Measurements from ENCODE around the gene JMJD8.

The JMJD8 gene

DNA sequence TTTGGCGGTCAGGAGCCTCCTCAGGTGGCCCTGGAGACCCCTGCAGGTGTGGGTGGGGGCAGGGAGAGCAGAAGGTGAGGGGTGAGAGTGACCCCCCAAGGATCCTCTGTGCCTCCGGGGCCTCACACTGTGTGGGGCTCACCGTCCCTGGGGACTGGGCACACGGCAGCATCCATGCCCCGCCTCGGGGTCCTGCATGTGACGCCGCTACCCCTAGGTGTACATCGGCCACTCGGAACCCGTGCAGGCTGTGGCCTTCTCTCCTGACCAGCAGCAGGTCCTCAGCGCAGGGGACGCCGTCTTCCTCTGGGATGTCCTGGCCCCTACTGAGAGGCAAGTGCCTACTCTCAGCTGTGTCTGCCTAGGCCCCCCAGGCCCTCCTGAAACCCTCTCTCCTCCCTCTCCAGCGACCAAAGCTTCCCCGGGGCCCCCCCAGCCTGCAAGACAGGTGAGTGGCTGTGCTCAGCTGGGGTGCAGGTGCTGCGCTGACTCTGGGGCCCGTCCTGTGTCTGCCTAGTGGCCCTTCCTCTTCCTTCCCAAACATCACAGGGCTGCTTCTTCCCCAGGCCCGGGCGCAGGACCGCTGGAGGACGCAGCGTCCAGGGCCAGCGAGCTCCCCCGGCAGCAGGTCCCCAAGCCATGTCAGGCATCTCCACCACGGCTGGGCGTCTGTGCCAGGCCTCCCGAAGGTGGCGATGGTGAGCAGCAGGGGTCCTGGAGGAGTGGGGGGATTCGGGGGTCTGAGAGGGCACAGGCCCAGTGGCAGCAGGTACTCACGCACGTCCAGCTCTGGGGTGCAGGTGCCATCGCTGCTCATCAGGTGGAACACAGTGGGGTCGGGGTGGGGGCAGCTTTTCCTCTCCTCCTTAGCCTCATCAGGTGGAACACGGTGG is 25.2 kb downstream of the JMJD8 start:
- no peak for DNase-seq

DNA sequence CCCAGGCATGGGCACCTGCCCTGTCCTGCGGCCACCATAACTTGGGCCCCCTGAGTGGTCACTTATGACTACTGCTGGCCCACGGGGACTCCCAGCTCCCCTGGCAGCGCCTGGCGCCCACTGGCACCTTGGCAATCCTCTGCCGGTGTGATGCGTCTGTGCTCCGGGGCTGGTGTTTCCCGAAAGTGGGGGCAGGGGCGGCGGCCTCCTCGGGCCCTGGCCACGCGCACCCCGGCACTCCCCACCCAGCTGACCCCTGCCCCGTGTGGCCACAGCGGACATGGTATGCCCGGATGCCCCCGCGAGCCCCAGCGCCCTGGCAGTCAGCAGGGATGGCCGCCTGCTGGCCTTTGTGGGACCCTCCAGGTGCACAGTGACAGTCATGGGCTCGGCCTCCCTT is 26.6 kb downstream of the JMJD8 start:
- no peak for DNase-seq

DNA sequence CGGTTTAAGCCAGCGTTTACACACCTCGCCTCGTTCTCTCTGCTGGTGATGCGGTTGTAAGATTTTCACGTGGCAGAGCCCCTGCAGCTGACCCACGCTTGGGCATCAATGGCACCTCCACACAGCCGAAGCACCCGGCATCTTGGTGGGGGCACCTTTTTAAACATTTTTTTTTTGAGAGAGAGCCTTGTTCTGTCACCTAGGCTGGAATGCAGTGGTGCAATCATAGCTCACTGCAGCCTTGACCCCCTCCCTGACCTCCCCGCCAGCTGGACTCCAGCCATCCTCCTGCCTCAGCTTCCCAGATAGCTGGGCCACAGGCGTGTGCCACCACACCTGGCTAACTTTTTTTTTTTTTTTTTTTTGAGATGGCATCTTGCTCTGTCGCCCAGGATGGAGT is 30.1 kb downstream of the JMJD8 start:
- no peak for DNase-seq

DNA sequence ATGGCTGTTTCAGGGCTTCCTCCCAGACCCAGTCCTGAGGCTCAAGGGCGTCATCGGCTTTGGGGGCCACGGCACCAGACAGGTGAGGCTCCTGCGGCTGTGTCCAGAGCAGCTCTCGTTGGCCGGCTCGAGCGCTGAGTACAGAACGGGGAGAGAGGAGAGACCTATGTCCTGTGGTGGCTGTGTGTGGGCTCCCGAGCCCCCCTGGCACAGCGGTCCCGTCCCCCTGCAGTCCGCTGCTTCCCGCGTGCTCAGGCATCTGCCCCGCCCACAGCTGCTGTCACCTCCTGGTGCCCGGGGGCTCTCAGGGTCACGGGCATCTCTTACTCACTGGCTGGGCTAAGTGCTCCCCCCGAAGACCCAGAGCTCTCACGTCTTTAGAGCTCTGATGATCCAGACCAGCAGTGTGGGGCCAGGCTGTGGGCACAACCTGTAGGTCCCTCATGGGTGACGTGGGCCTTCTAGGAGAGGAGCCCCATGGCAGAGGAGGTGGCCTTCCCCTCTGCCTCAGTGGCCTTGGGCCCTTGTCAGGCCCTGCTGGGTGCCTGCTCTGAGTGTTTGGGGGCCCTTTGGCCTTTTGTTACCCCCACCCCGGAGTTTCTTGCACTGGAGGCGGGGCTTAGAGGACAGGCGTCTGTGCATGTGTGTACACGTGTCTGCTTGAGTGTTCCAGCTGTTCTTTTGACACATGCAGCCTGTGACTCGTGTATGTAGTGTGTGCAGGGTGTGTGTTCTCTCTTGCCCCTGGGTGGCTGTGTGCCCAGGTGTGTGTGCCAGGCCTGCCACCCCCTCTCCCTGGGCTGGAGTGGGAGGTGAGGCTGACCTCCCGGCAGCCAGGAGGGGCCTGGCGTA is 31.5 kb downstream of the JMJD8 start:
- no peak for DNase-seq

DNA sequence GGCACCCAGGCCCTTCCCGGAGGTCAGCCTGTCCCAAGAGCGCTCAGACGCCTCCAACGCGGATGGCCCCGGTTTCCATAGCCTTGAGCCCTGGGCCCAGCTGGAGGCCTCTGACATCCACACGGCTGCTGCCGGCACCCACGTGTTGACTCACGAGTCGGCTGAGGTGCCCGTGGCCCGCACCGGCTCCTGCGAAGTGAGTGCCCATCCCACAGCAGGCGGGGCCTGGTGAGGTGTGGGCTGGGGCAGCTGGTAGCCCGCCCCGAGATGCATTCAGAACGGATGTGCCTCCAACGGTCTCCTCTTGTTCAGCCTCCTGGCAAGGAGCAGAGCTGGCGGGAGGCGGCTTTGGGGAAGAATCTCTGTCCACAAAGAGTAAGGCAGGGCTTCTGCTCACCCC is 32.3 kb downstream of the JMJD8 start:
- DNase-seq = no peak

DNA sequence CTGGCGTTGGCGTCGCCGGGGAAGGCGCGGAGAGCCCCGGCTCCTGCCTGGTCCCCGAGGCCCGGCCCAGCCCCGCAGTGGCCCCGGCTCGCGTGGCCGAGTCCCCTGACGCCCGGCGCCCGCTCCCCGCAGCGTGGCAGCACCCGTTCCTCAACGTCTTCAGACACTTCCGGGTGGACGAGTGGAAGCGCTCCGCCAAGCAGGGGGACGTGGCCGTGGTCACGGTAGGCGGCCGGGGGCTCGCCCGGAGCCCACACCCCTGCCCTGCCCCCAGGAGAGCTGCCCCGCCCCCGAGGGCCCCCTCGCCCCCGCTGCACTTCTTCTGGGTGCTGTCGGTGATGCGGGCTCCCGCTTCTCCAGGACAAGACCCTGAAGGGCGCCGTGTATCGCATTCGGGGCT is 34.5 kb downstream of the JMJD8 start:
- DNase-seq = no peak

DNA sequence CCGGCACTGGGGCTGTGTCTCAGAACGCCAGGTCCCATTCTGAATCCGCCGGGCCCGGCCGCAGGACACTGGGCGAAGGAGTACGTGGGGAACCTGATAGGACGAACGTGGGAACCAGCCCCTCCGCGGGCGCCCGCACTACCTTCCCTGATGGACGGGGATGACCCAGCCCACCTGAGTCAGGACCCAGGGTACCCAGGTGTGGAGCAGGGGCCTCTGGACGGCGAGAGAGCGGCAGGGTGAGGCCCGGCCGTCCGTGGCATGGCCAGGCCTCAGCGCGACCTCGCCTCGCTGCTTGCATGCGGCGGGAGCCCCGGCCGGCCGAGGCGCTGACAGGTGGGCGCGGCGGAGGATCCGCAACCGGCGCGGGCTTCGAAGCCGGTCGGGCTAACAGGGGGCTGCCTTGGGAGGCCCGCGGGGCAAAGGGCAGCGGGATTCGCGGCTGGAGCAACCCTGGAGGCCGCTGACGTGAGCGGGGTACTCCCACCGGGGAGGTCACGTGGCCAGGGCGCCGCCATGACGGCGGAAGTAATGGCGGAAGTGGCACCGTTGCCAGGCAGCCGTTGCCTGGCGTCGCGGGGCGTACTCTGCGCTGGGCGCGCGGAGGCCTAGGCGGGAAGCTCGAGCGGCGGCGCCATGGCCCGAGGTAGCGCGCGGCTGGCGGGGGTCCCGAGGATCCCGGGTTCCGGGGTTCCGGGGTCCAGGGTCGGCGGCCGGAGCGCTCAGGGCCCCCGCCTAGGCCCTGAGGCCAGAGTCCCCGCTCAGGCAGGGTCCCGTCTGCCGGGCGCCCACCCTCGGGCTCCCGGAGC is 35.1 kb downstream of the JMJD8 start, which contains the start of gene WDR90:
WDR90 (plus strand) TSS at position 585 of the 809 bp plus-strand sequence; CDS start at position 637, 52 bp downstream.
- DNase-seq = peak; percentile 40 to 76

DNA sequence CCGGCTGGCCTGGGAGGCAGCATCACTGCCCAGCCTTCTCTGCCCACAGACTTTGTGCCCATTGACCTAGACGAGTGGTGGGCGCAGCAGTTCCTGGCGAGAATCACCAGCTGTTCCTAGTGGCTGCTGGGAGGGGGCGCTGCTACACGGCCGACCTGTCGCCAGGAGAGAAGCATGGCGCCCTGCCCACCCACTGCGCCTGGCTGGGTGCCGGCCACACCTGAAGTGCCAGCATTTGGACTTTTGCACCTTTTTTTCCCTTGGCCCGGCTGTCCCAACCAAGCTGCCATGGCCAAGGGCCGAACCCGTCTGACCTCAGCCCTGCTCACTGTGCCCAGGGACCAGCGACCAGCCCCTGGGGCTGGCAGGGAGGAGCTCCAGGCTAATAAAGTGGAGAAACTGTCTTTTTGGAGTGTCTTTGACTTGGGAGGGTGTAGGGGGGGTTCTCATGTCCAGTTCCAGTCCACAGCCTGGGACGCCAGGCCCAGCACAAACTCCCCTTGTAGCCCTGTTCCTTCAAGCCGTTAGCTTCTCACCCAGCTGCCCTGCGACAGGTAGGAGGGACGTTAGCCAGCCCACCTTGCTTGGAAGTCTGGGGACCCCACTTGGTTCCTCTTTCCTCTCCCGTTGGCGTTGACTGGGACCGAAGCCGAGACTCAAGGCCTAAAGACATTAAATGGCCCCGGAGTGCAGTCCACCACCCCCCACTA is 35.9 kb downstream of the JMJD8 start:
- DNase-seq = peak in 1 of 2 experiments; percentile 24

DNA sequence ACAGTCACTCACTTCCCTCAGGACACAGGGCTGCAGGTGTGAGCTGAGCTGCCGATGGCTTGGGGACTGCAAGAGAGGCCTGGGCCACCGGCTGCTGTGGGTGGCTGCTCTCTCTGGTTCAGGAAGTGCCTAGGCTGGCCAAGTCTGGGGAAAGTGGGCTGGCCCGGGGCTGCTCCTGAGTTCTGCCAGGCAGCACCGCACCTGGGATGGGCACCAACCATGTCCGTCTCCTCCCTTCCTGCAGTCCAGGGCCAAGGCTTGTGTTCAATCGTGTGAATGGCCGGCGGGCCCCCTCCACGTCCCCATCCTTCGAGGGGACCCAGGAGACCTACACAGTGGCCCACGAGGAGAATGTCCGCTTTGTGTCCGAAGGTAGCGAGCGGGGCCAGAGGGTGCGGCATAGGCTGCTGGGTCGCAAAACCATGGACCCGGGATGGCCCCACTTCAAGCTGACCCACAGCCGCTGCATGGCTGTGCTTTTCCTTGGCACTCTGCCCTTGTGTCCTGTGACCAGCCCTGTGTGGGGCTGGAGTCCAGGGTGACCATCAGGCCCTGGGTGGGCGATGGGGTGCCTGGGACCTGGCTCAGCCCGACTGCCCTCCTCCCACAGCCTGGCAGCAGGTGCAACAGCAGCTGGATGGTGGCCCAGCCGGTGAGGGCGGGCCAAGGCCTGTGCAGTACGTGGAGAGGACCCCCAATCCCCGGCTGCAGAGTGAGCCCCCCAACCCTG is 36.8 kb downstream of the JMJD8 start:
- no peak for DNase-seq

DNA sequence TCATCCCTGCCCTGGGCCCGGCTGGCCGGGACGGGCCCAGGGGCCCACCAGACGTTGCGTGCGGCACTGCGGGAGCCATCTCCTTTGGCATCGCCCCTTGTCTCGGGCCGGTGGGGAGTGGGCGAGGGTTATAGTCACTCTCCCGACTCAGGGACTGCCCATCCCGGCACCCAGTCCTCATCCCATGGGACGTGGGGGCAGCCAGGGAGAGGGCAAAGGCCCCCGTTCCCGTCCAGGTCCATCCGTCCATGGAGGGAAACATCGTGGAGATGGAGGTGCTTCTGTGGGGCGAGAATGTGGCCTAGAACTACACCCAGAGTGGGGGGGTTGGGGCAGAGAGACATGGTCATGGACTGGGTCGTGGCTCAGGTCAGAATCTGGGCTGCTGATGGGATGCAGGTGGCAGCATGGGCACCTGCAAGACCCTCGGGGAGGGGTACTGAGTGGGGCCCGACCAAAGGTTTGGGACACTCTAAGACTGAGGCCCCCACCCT is 37.4 kb downstream of the JMJD8 start:
- no peak for DNase-seq

DNA sequence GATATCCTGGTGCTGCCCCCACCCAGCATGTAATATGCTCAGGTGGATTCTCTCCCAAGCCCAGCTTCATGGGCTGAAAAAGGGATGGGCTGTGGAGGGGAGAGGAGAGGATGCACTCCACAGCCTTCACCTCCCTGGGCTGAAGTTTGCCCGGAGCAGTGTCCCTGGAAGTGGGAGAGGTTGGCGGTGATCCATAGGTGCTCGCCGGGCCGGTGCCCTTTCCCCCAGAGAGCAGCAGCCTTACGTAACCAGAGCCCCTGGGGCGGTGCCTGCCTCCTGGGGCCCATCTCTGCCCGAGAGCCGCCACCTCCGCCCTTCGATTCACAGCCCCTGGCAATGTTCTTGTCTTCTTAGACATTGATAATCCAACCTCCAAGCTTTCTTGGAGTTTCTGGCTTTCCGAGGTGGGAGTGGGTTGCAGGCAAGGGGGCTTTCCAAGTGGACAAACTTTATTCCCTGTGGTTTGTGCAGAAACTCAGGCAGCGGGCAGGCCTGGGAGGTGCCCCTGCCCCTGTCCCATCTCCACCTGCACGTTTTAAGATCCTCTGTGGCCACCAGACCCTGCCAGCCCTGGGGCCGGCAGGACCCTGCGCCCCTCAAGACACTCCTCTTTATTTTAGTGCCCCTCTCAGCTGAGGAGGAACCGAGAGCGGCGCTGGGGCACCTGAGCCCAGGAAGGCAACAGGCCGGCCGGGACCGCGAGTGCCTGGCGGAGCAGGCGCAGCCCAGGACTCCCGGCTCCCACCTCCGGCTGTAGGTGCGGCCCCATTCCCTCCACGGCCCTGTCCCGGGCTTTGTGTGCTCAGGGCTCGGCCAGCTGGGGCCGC is 38.1 kb downstream of the JMJD8 start:
- DNase-seq = no peak

DNA sequence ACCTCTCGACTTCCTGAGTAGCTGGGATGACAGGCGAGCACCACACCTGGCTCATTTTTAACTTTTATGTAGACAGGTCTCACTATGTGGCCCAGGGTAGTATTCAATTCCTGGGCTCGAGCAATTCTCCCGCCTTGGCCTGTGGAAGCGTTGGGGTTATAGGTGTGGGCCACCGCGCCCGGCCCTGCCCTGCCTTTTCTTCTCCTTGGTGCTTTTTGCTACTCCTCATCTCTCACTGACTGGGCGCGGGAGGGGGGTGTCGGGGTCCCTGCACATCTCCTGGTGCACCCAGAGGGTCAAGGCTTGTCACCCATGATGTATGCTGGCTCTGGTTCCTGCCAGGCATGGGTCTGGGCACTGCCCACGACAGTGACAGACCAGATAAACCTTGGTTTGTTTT is 39.6 kb downstream of the JMJD8 start:
- no peak for DNase-seq

DNA sequence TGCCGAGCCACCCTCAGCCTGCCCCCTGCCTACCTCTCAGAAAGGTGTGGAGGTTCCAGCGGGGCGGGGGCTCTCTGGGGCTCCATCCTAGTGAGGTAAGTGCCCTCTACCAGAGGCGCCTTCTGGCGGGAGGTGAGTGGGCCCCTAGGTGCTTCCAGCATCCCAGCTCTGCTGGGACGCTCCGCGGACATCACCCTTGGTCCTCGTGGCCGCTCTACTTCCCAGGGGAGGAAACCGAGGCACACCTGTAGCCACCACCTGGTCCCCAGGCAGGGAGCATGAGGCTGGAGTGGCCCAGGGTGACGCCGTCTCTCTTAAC is 41.1 kb downstream of the JMJD8 start:
- no peak for DNase-seq

DNA sequence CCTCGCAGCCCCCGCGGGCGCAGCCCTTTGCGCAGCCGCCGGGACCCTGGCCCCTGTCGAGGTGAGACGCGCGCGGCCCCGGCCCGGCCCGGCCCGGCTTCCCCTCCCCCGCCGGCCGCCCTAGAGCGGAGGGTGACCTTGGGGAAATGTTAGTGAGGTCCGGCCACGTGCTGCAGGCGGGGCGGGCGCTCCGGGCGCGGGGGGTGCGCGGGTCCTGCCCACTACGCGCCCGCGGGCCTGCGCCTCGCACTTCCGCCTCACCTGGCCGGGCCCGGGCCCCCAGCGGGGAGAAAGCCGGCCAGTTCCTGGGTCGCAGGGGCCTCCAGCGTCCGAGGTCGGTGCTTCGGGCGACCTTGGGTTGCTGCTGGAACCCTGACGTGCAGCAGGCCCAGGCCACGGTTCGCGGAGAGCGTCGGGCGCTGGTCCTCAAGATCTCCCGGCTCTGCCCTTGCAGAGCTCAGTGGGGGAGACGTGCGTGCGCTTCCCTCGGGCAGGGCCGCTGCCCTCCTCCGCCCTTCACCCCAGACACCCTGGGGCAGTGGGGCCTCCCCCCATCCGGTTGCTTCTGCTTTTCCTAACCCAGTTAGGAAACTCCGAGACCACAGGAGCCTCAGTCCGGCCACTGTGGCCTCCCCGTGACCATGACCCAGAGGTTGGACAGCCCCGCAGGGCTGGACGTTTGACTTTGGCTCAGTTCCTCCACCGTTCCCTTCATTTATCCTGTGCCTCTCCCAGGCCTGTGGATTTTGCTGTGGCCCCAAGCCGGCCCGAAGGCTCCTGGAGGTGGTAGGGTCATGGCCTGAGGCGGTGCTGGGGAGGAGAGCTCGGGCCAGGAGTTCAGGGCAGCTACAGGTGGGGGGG is 41.7 kb downstream of the JMJD8 start:
- no peak for DNase-seq

DNA sequence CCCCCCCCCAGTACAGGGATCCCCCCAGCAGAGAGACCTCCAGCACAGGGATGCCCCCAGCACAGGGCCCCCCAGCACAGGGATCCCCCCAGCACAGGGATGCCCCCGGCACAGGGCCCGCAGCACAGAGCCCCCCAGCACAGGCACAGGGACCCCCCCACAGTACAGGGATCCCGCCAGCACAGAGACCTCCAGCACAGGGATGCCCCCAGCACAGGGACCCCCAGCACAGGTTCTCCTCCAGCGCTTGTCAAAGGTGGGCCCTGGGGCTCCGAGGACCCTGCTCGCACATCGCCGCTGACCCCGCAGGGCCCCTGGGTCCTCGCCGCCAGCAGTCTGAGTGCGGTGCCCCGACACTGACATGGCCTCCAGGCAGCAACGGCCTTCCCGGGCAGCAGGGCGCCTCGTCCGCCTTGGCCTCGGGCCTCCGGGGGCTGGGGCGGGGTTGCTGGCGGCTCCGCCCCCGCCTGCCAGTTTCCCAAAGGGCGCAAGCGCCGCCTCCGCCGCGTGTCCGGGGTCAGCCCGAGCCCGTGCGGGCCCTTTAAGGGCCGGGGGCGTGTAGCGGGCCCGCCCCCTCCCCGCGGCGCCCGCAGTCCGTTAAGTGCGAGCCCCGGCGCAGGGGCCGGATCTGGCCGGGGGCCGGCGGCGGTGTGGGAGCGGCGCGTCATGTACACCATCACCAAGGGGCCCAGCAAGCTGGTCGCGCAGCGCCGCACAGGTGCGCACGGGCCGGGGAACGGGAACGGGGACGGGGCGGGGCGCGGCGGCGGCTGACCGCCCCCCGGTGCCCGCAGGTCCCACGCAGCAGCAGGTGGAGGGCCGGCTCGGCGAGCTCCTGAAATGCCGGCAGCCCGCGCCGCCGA is 42.6 kb downstream of the JMJD8 start, which contains the start of gene MCRIP2:
MCRIP2 (plus strand) TSS at position 503 of the 863 bp plus-strand sequence; CDS start at position 667, 164 bp downstream.
- DNase-seq = peak in 1 of 2 experiments; percentile 50

DNA sequence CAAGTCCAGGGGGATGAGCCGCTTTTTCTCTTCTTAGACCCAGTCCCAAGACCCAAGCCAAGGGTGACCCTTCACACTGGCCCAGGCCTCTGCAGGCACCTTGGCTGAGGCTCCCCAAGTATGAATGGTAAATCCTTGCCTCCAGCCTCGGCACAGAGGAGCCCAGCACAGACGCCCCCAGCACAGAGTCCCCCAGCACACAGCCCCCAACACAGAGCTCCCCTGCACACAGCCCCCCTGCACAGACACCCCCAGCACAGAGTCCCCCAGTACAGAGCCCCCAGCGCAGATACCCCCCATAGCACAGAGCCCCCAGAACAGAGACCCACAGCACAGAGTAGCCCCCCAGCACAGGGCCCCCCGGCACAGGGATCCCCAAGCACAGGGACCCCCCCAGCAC is 43.5 kb downstream of the JMJD8 start:
- DNase-seq = no peak

DNA sequence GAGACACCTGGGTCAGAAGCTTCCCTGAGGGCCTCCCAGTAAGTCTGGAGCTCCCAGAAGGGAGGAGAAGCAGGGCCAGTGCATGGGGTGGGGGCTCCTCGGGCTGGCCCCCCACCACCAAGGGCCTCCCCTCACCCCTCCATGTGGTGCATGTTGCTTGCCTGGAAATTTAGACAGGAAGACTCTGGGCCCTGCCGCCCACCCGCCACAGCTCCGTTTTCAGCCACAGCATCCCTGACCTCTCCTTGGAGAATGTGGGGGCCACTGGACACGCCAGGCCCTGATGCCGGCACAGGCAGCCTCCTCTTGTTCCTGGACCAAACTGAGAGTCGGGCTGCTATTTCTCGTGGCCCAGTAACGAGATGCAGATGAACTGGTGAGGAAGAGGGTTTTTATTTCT is 45.3 kb downstream of the JMJD8 start:
- no peak for DNase-seq

DNA sequence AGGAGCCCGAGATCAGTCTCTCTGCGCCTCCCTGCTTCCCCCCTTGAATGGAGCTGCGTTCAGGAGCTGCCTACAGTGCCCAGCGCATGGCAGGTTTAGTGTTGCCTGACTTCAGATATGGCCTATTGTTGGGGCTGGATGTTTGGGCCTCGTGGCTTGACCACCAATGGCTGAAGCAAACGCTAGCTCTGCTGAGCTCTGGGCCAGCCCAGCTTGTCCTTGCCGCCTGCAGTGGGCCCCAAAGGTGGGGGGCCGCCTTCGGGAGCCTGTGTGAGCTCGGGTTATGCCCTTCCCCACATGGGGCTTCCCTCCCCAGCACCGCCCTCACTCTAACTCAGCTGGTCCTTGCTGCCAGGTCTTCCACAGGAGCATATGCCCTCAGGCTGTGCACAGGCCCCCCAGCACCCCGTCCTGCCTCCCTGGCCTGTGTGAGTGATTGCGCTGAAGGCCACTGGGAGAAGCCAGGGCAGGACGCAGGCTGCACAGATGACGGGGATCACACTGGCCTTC is 46.0 kb downstream of the JMJD8 start:
- no peak for DNase-seq

Data from SW 1271 (cell line).